Measurements from ENCODE around the gene TSHZ1.

The TSHZ1 gene

DNA sequence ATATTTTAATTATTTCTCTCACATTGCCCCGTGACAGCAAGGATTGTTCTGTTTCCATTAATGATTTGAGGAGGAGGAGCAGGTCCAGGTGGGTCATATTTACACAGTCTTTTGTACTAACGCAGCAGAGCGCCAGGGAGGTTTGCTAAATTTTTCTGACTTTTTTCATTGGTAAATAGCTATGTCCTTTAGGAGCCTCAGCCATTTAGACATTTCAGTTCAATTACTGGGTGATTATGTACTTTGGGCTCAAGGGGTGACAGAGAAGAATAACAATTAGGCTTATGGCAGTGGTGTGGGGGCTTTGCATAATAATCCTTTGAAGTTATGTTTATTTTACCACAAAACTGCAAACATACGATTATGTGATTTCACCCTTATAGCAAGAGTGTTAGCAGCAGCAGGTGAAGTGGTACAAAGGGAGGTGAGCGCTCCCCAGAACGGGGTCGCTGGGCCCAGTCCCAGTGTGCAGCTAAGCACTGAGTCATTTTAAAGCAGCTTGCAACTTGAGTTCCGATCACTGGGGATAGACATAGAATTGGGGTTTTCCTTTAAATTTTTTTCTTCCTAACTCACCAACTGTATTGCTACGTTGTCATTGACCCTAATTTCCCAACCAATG, 80.3 kb downstream of the TSHZ1 start:
- no peak for TF ChIP-seq CTCF (IDR thresholded peaks at IDR 0.05; ENCODE audit: extremely low read depth, missing control alignments)

GRCh38 chr18:75291460-75291859, 80.9 kb downstream of the TSHZ1 start:
- DNase-seq (ENCODE audit: low spot score): no peak
- no peak for TF ChIP-seq CTCF (IDR thresholded peaks at IDR 0.05; ENCODE audit: extremely low read depth, missing control alignments)

More for the DNA sequence above, 80.3 kb downstream of the TSHZ1 start:
- no peak for DNase-seq (ENCODE audit: low spot score)

DNA sequence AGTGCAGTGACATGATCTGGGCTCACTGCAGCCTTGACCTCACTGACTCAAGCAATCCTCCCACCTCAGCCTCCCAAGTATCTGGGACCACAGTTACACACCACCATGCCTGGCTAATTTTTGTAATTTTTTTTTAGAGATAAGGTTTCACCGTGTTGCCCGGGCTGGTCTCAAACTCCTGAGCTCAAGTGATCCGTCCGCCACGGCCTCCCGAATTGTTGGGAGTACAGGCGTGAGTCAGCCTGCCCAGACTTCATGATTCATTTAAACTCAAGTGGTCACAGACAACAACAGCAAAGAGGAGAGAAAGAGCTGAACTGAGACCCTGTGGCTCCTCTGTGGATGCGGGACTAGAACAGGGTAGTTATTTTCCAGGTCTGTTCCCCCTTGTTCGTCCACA, 83.0 kb downstream of the TSHZ1 start:
- no peak for TF ChIP-seq CTCF (IDR thresholded peaks at IDR 0.05; ENCODE audit: extremely low read depth, missing control alignments)
- DNase-seq (ENCODE audit: low spot score): no peak

DNA sequence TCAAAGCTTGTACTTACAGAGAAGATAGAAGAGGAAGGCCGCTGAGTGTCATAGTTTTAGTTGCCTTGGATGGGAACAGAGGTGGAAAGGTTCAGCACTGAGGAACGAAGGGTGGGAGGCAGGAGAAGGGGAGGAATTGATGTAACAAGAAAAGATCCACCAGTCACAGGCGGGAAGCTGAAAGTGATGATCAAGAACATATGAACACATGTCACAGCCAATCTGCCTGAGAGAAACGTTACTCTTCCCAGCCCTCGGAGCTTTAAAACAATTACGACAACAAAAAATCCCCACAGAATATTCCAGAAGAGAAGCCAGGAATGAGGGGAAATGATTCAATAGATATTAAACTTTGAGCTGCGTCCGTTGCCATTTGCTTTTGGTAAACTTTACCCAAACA, 87.1 kb downstream of the TSHZ1 start:
- DNase-seq (ENCODE audit: low spot score): no peak
- TF ChIP-seq CTCF (IDR thresholded peaks at IDR 0.05; ENCODE audit: extremely low read depth, missing control alignments): no peak

- no peak for DNase-seq (ENCODE audit: low spot score)
- no peak for TF ChIP-seq CTCF (IDR thresholded peaks at IDR 0.05; ENCODE audit: extremely low read depth, missing control alignments)
These were observed 94.3 kb downstream of the TSHZ1 start for GRCh38 chr18:75304678-75305557.

- no peak for TF ChIP-seq CTCF (IDR thresholded peaks at IDR 0.05; ENCODE audit: extremely low read depth, missing control alignments)
These were observed 95.4 kb downstream of the TSHZ1 start for GRCh38 chr18:75305984-75306383.

DNA sequence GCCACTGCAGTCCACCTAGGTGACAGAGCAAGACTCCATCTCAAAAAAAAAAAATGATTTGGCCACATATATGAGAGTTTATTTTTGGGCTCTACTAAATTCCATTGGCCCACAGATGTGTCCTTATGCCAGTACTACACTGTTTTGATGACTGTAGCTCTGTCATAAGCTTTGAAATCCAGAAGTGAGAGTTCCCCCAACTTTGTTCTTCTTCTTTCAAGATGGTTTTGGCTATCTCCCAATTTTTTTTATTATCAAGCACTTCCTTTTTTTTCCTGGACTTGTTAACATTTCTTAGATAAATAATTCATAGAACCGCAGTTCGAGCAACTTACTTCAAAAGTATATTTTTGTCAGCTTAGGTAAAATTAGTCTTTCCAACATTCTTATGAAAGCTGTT, 96.9 kb downstream of the TSHZ1 start:
- no peak for TF ChIP-seq CTCF (IDR thresholded peaks at IDR 0.05; ENCODE audit: extremely low read depth, missing control alignments)
- DNase-seq (ENCODE audit: low spot score): no peak

More at GRCh38 chr18:75305984-75306383, 95.4 kb downstream of the TSHZ1 start:
- no peak for DNase-seq (ENCODE audit: low spot score)
